Measurements from ENCODE around the gene CYTH1.

Gene CYTH1

DNA sequence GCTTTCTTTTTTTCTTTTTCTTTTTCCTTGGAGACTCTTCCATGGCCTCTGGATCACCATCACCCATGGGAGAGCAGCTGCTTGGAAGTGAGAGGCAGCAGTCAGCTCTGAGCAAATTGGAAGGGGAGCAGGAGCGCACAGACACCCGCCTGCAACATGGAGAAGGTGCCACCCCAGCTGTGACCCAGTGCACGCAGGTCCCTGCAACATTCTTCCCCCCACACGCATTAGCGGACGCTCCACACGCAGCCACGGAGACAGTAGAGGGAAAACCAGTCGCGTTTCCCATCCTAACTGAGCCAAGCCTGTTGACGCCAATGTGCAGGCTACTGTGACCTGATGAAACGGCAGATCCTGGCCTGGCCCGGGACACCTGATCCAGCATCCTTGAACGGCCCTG lies 20.4 kb upstream of the CYTH1 start:
- Histone ChIP-seq H3K4me1 (no peaks in the 10 kb centered on the region), H3K36me3 (ENCODE audit: control insufficient read depth, insufficient read depth, low read length) (no peaks in the 10 kb centered on the region), H3K27me3 (ENCODE audit: control insufficient read depth, insufficient read depth, low read length) (no peaks in the 10 kb centered on the region), H3K9ac (no peak overlapping the region), H3K79me2 (no peaks in the 10 kb centered on the region), H2AFZ (no peak overlapping the region), H3K27ac (no peak overlapping the region), H3K9me3 (ENCODE audit: control insufficient read depth, low read length) (no peaks in the 10 kb centered on the region), H3K4me3 (ENCODE audit: low read depth, low read length) (no peak overlapping the region), H3K4me2 (ENCODE audit: low read length) (no peak overlapping the region)
- TF ChIP-seq, protein P1, sequence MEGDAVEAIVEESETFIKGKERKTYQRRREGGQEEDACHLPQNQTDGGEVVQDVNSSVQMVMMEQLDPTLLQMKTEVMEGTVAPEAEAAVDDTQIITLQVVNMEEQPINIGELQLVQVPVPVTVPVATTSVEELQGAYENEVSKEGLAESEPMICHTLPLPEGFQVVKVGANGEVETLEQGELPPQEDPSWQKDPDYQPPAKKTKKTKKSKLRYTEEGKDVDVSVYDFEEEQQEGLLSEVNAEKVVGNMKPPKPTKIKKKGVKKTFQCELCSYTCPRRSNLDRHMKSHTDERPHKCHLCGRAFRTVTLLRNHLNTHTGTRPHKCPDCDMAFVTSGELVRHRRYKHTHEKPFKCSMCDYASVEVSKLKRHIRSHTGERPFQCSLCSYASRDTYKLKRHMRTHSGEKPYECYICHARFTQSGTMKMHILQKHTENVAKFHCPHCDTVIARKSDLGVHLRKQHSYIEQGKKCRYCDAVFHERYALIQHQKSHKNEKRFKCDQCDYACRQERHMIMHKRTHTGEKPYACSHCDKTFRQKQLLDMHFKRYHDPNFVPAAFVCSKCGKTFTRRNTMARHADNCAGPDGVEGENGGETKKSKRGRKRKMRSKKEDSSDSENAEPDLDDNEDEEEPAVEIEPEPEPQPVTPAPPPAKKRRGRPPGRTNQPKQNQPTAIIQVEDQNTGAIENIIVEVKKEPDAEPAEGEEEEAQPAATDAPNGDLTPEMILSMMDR (IDR thresholded peaks at IDR 0.05), result no peak

DNA sequence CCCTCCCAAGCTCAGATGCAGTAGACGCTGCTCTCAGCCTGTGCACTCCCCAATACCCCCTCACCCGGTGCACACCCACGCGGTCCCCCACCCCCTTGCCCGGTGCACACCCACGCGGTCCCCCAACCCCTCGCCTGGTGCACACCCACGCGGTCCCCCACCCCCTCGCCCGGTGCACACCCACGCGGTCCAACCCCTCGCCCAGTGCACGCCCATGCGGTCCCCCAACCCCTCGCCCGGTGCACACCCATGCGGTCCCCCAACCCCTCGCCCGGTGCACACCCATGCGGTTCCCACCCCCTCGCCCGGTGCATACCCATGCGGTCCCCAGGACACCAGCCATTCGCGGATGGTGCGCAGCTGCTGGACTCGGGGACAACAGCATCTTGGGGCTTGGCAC lies 19.9 kb upstream of the CYTH1 start:
- H3K79me2 ChIP-seq, result no peaks in the 10 kb centered on the region
- no peak overlapping the region for H3K4me2 ChIP-seq (ENCODE audit: low read length)
- no peak overlapping the region for H3K4me3 ChIP-seq (ENCODE audit: low read depth, low read length)
- TF ChIP-seq, protein P1 (IDR thresholded peaks at IDR 0.05), result no peak
- no peak overlapping the region for H2AFZ ChIP-seq
- H3K27me3 ChIP-seq (ENCODE audit: control insufficient read depth, insufficient read depth, low read length), result no peaks in the 10 kb centered on the region
- no peak overlapping the region for H3K27ac ChIP-seq
- no peak overlapping the region for H3K9ac ChIP-seq
- no peaks in the 10 kb centered on the region for H3K9me3 ChIP-seq (ENCODE audit: control insufficient read depth, low read length)
- H3K36me3 ChIP-seq (ENCODE audit: control insufficient read depth, insufficient read depth, low read length), result no peaks in the 10 kb centered on the region
- no peaks in the 10 kb centered on the region for H3K4me1 ChIP-seq

- Histone ChIP-seq H3K27ac (no peak overlapping the region), H3K4me1 (no peaks in the 10 kb centered on the region), H3K4me2 (ENCODE audit: low read length) (no peak overlapping the region), H3K9me3 (ENCODE audit: control insufficient read depth, low read length) (no peaks in the 10 kb centered on the region), H3K9ac (no peak overlapping the region), H3K4me3 (ENCODE audit: low read depth, low read length) (no peak overlapping the region), H3K36me3 (ENCODE audit: control insufficient read depth, insufficient read depth, low read length) (no peaks in the 10 kb centered on the region), H3K27me3 (ENCODE audit: control insufficient read depth, insufficient read depth, low read length) (no peaks in the 10 kb centered on the region), H3K79me2 (no peaks in the 10 kb centered on the region), H2AFZ (no peak overlapping the region)
- TF ChIP-seq, protein P1 (IDR thresholded peaks at IDR 0.05), result no peak
These were observed 18.3 kb upstream of the CYTH1 start for GRCh38 chr17:78800132-78800931.

- Histone ChIP-seq H3K27ac (no peak overlapping the region), H3K9ac (no peak overlapping the region), H3K36me3 (ENCODE audit: control insufficient read depth, insufficient read depth, low read length) (no peaks in the 10 kb centered on the region)
These were observed 16.9 kb upstream of the CYTH1 start for GRCh38 chr17:78798695-78799559.

More at GRCh38 chr17:78798695-78799559, 16.9 kb upstream of the CYTH1 start:
- Histone ChIP-seq H3K9me3 (ENCODE audit: control insufficient read depth, low read length) (no peaks in the 10 kb centered on the region), H2AFZ (no peak overlapping the region), H3K4me1 (no peaks in the 10 kb centered on the region), H3K79me2 (no peaks in the 10 kb centered on the region), H3K4me3 (ENCODE audit: low read depth, low read length) (no peak overlapping the region), H3K4me2 (ENCODE audit: low read length) (no peak overlapping the region), H3K27me3 (ENCODE audit: control insufficient read depth, insufficient read depth, low read length) (no peaks in the 10 kb centered on the region)
- TF ChIP-seq, protein P1 (IDR thresholded peaks at IDR 0.05), result peak; percentile 20

Data from parathyroid adenoma (tissue), 2 donors.